Osteocyte (in vitro differentiated cells): ENCODE data around the gene SLC22A5. TPM values are rescaled to one million over a fixed set of nuclear protein-coding genes. Genes with fewer than 3 reads are reported as not detected.

ENCODE experiments used
- DNase-seq: peaks from one replicate; pipeline ENCODE4 v3.0.0; 2021; ENCODE audit warnings: mixed read lengths; ENCODE audit not compliant: unreplicated experiment; ENCODE audit errors: extremely low spot score
- H3K27ac Mint-ChIP-seq: one replicate; pipeline ENCODE4 v1.8.0; 2021; ENCODE audit warnings: mild to moderate bottlenecking, mixed read lengths; ENCODE audit not compliant: unreplicated experiment
- H3K27me3 Mint-ChIP-seq: one replicate; pipeline ENCODE4 v1.8.0; 2021; ENCODE audit warnings: mixed read lengths; ENCODE audit not compliant: unreplicated experiment
- H3K36me3 Mint-ChIP-seq: one replicate; pipeline ENCODE4 v1.8.0; 2021; ENCODE audit warnings: mixed read lengths; ENCODE audit not compliant: unreplicated experiment
- H3K4me1 Mint-ChIP-seq: one replicate; pipeline ENCODE4 v1.8.0; 2021; ENCODE audit warnings: mixed read lengths; ENCODE audit not compliant: unreplicated experiment
- H3K4me3 Mint-ChIP-seq: one replicate; pipeline ENCODE4 v1.8.0; 2021; ENCODE audit warnings: mild to moderate bottlenecking, moderate library complexity, mixed read lengths; ENCODE audit not compliant: unreplicated experiment
- H3K9me3 Mint-ChIP-seq: one replicate; pipeline ENCODE4 v1.8.0; 2021; ENCODE audit warnings: mixed read lengths; ENCODE audit not compliant: unreplicated experiment
- total RNA-seq: library from RNA; stranded (reverse); gene quantifications from 2 replicates; pipeline ENCODE4 v1.2.1, GENCODE V29; 2021
- TF ChIP-seq, protein P1 (sequence below): fragments of 200-600 bp; sonication (generic); IDR thresholded peaks from 2 replicates; pipeline ENCODE4 v1.5.0; 2021; ENCODE audit warnings: antibody characterized with exemption, mild to moderate bottlenecking, moderate library complexity

The SLC22A5 gene
- total RNA-seq, 1 donor from 2014 or later = 6.7 TPM

DNA sequence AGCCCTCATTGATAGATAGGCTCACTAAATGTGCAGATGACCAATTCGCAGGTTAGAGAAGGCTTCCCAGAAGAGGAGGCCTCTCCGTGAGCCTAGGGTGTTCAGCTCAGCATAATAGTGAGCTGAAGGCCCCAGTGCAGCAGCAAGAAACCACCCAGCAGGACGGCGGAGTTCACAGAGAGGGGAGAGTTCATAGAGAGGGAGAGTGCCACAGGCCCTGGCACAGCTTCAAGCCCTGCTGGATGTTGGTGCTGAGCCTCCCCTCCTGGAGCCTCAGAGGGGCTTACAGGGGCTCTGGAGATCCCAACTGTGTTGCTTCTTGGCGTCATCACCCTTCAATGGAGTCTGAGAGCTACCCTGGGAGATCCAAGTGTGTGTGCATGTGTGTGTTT is 2.1 kb downstream of the SLC22A5 start:
- Mint-ChIP-seq H3K27ac (no peak overlapping the region), H3K36me3 (no peaks in the 10 kb centered on the region)

DNA sequence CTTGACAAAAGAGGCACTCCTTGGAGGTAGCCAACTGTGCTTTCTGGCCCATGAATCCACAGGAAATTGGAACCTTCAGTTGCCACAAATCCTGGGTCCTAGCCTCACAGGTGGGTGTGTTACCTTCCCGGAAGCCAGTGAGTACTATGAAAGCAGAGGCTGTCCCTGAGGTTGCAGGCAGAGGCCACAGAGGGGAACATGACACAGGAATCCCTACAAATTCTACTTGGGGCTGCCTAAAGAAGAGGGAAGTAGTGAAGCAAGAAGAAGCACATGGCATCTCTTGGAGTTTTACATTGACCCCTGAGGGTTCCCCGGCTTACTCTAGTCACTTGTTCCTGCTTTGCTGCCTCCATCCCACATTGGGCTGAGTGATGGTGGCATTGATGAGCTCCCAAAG is 2.6 kb downstream of the SLC22A5 start:
- Mint-ChIP-seq H3K27me3 (no peaks in the 10 kb centered on the region), H3K36me3 (no peaks in the 10 kb centered on the region)

More for the DNA sequence above, 2.1 kb downstream of the SLC22A5 start:
- H3K4me1 Mint-ChIP-seq = peaks cover 27% of the 10 kb centered on the region
- DNase-seq = no peak
- no peaks in the 10 kb centered on the region for H3K9me3 Mint-ChIP-seq
- TF ChIP-seq, protein P1, sequence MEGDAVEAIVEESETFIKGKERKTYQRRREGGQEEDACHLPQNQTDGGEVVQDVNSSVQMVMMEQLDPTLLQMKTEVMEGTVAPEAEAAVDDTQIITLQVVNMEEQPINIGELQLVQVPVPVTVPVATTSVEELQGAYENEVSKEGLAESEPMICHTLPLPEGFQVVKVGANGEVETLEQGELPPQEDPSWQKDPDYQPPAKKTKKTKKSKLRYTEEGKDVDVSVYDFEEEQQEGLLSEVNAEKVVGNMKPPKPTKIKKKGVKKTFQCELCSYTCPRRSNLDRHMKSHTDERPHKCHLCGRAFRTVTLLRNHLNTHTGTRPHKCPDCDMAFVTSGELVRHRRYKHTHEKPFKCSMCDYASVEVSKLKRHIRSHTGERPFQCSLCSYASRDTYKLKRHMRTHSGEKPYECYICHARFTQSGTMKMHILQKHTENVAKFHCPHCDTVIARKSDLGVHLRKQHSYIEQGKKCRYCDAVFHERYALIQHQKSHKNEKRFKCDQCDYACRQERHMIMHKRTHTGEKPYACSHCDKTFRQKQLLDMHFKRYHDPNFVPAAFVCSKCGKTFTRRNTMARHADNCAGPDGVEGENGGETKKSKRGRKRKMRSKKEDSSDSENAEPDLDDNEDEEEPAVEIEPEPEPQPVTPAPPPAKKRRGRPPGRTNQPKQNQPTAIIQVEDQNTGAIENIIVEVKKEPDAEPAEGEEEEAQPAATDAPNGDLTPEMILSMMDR = no peak
- H3K4me3 Mint-ChIP-seq = no peak overlapping the region
- H3K27me3 Mint-ChIP-seq = no peaks in the 10 kb centered on the region

DNA sequence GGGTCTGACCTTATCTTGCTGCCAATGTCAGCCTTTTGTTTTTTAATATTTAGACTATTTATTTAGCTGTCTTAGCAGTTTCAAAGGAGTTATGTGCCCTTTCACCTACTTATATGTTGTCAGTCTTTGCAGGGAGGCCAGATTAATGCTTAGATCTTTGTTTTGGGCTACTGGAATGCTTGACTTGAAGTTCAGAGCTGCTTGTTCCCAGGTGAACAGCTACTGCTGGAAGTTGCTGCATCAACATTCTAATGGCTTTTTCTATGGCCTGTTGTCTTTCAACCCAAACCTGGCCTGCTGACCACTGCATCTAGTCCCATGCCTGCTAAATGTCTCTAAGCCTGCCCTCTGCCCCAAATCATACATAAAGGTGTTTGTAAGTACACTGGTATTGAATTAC is 3.0 kb downstream of the SLC22A5 start:
- no peaks in the 10 kb centered on the region for H3K9me3 Mint-ChIP-seq

More for the DNA sequence above, 2.6 kb downstream of the SLC22A5 start:
- Mint-ChIP-seq H3K27ac (no peak overlapping the region), H3K4me3 (no peak overlapping the region), H3K4me1 (peaks cover 27% of the 10 kb centered on the region), H3K9me3 (no peaks in the 10 kb centered on the region)
- TF ChIP-seq, protein P1 = no peak
- no peak for DNase-seq

DNA sequence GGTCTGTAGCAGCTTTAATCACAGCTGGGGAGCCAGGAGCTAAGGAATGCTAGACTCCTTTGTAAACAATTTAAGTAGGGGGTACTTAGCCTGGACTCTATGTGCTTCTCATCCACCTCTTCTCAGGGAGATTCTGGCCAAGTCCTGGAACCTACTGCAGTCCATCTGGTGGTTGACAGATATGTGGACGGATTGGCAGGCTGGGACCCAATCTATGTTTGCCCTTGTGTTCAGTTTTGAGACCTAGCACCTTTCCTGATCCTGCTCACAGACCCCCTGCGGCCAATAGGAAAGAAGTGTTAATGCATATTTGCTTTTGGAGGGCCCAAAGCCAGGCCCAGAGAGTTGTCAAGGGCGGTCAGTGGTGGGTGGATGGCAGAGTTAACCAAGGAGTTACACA is 6.4 kb downstream of the SLC22A5 start:
- TF ChIP-seq, protein P1 = no peak
- DNase-seq = no peak
- H3K27ac Mint-ChIP-seq = no peak overlapping the region
- H3K9me3 Mint-ChIP-seq = no peaks in the 10 kb centered on the region
- H3K4me1 Mint-ChIP-seq = peaks cover 17% of the 10 kb centered on the region
- H3K4me3 Mint-ChIP-seq = no peak overlapping the region
- no peaks in the 10 kb centered on the region for H3K27me3 Mint-ChIP-seq
- H3K36me3 Mint-ChIP-seq = no peaks in the 10 kb centered on the region

More for the DNA sequence above, 3.0 kb downstream of the SLC22A5 start:
- H3K27ac Mint-ChIP-seq = no peak overlapping the region
- TF ChIP-seq, protein P1 = no peak
- peaks cover 27% of the 10 kb centered on the region for H3K4me1 Mint-ChIP-seq
- no peak overlapping the region for H3K4me3 Mint-ChIP-seq
- DNase-seq = no peak
- no peaks in the 10 kb centered on the region for H3K36me3 Mint-ChIP-seq
- H3K27me3 Mint-ChIP-seq = no peaks in the 10 kb centered on the region

DNA sequence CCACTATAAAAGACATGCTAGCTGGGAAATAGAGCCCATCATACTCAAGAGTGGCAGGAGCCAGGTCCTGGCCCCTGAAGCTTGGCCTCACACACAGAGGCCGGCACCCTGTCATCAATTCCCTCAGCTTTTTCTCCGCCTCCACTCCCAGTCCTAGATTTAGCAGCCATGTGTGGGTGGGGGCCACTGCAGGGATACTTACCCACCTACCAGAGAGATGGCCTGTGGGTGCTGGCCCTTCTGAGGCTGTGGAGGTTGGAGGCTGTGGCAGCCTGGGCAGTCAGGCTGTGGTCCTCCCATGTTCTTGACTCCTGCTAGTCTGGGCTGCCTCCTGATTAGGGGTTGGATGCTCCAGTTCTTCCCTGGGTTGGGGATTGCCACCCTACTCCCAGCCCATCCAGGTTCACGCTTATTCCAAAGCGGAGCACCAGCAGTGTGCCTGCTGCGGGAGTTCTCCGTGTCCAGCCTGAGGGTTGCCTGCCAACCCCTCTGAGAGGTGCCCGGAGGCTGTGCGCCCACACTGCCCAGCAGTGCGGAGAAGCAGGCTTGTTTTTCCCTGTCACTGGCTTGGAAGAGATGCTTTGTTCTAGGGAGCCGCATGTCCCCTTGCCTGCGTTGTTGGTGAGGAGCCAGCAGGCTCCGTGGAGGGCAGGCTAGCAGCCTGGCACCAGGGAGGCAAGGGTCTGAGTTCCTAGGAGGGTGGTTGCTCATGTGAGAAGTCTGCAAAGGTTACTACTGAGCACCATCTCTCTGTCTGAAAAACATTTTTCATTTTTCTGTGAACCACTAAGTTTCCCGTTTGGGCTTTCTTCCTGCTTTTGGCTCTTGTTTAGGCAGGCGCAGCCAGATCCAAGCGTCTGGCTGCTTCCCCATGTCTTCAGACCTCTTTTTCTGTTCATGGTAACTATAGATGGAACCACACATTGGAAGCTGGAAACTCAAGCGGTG is 7.5 kb downstream of the SLC22A5 start:
- TF ChIP-seq, protein P1 = no peak
- Mint-ChIP-seq H3K4me3 (no peak overlapping the region), H3K36me3 (no peaks in the 10 kb centered on the region), H3K4me1 (peaks cover 11% of the 10 kb centered on the region), H3K27ac (no peak overlapping the region), H3K9me3 (no peaks in the 10 kb centered on the region), H3K27me3 (no peaks in the 10 kb centered on the region)
- DNase-seq = no peak
